HG03439 (cell line): ENCODE results near the gene DEFB121.
"Not testable (repeated sequence)": the region's sequence is repeated elsewhere in the genome, so short reads cannot be mapped to it uniquely, and the experiment has no call there.

Experiments
- ATAC-seq: cut with Tn5 transposase; IDR thresholded peaks from one replicate; pipeline ENCODE4 v1.9.1; 2021; ENCODE audit warnings: mild to moderate bottlenecking, moderate library complexity; ENCODE audit not compliant: unreplicated experiment

DEFB121 gene

GRCh38 chr20:31406115-31406514 is at the start of gene DEFB121:
TSS of gene DEFB121 (minus strand) at chr20:31406215. CDS start at chr20:31406152, 63 bp downstream.
- no peak for ATAC-seq

- ATAC-seq = no peak
Measured at GRCh38 chr20:31454361-31454760, 48.3 kb upstream of the DEFB121 start.

- no peak for ATAC-seq
Measured at GRCh38 chr20:31452575-31452974, 46.6 kb upstream of the DEFB121 start.

GRCh38 chr20:31449511-31450414 is 43.7 kb upstream of the DEFB121 start:
- no peak for ATAC-seq

GRCh38 chr20:31446084-31446819 is 40.2 kb upstream of the DEFB121 start:
- ATAC-seq = no peak

GRCh38 chr20:31440012-31440659 is 34.1 kb upstream of the DEFB121 start, which contains the start of gene DEFB123:
TSS of gene DEFB123 (plus strand) at chr20:31440632. CDS start at chr20:31440699, 67 bp downstream.
- ATAC-seq = no peak

- no peak for ATAC-seq
Measured at GRCh38 chr20:31430568-31431115, 24.6 kb upstream of the DEFB121 start.

GRCh38 chr20:31427576-31427975 is 21.6 kb upstream of the DEFB121 start:
- not testable (repeated sequence) for ATAC-seq

- not testable (repeated sequence) for ATAC-seq
Measured at GRCh38 chr20:31426891-31427551, 21.0 kb upstream of the DEFB121 start.

GRCh38 chr20:31425797-31426196 is 19.8 kb upstream of the DEFB121 start:
- ATAC-seq = no peak

GRCh38 chr20:31418307-31418706 is 12.3 kb upstream of the DEFB121 start:
- no peak for ATAC-seq

GRCh38 chr20:31415653-31416052 is 9.6 kb upstream of the DEFB121 start:
- ATAC-seq = no peak

GRCh38 chr20:31414381-31414780 is 8.4 kb upstream of the DEFB121 start:
- ATAC-seq = no peak

GRCh38 chr20:31410011-31410410 is 4.0 kb upstream of the DEFB121 start:
- no peak for ATAC-seq

GRCh38 chr20:31403886-31404285 is 2.1 kb downstream of the DEFB121 start:
- ATAC-seq = no peak

- no peak for ATAC-seq
Measured at GRCh38 chr20:31394900-31395299, 11.1 kb downstream of the DEFB121 start.

GRCh38 chr20:31392836-31393235 is 13.2 kb downstream of the DEFB121 start:
- ATAC-seq = no peak

- ATAC-seq = no peak
Measured at GRCh38 chr20:31390490-31390889, 15.5 kb downstream of the DEFB121 start, which contains the start of gene DEFB119. TSS of gene DEFB119 (minus strand) at chr20:31390590. CDS start at chr20:31390483, 107 bp downstream.

GRCh38 chr20:31374346-31374745 is 31.7 kb downstream of the DEFB121 start:
- ATAC-seq = no peak

GRCh38 chr20:31368301-31368700 is 37.7 kb downstream of the DEFB121 start, which contains the start of gene DEFB118:
TSS of gene DEFB118 (plus strand) at chr20:31368601. CDS start at chr20:31368651, 50 bp downstream.
- ATAC-seq = no peak
